ENCODE measurements around the gene MICU1. TPM values are rescaled to one million over a fixed set of nuclear protein-coding genes. Genes with fewer than 3 reads are reported as not detected.

MICU1 gene
- total RNA-seq, 4 donors from 2014 or later: 25.1 to 41.1 (median 34.9) TPM

DNA sequence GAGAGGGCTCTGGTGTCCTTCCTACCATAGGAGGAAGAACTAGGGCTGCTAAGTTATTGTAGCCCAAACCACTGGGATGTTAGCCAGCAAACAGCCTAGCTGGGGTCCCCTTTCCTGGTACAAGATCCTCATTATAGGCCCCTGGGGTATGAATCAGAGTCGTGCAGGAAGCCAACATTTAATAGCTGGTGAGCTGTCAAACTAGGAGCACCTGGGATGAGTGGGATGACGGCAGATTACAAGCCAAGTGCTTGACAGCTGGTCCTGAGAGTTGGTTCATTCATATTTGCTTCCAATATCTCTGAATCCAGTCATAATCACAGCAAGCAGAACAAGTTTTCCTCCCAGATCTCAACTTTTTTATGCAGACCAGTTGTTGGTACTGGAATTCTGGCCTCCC is 246.1 kb downstream of the MICU1 start:
- in situ Hi-C loops (cut with MboI; ENCODE audit: low pct_ligation_motif_present in 1 of 4, low pct_unique_long_range_greater_than_20kb in 1 of 4, low sequenced_read_pairs in 3 of 4): no loop called here

DNA sequence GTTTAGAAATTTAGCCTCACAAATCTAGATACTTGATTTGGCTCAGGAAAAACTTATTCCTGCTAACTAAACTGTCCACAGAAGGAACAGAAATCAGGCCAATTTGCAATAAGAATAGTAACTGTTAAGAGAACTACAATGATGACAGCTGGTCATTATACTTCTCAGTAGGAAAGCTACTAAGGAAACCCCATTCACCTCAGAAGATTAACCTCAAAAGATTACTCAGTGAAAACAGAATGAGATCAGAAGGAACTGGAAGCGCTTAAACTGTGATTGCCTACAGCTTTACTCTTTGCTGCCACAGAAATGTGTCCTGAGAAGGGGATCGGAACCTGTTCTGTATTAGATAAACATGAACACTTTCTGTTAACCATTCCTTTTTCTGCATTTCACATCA is 246.8 kb downstream of the MICU1 start:
- H3K4me1 ChIP-seq: no peaks in the 10 kb centered on the region
- no peak overlapping the region for H3K4me3 ChIP-seq
- no peak overlapping the region for H3K27ac ChIP-seq
- no peaks in the 10 kb centered on the region for H3K36me3 ChIP-seq
- WGBS, 2 donors (ENCODE audit: low coverage in 1 of 2): 86 to 88% methylated on average over 2 of the region's 2 CpGs
- no peaks in the 10 kb centered on the region for H3K27me3 ChIP-seq
- in situ Hi-C loops (cut with MboI; ENCODE audit: low pct_ligation_motif_present in 1 of 4, low pct_unique_long_range_greater_than_20kb in 1 of 4, low sequenced_read_pairs in 3 of 4): no loop called here
- intact Hi-C loops (cut with DNase I; ENCODE audit: low total_unique reads): no loop called here
- no peak for DNase-seq
- no peak for TF ChIP-seq POLR2AphosphoS5 (IDR thresholded peaks at IDR 0.05)
- TF ChIP-seq, protein P1, sequence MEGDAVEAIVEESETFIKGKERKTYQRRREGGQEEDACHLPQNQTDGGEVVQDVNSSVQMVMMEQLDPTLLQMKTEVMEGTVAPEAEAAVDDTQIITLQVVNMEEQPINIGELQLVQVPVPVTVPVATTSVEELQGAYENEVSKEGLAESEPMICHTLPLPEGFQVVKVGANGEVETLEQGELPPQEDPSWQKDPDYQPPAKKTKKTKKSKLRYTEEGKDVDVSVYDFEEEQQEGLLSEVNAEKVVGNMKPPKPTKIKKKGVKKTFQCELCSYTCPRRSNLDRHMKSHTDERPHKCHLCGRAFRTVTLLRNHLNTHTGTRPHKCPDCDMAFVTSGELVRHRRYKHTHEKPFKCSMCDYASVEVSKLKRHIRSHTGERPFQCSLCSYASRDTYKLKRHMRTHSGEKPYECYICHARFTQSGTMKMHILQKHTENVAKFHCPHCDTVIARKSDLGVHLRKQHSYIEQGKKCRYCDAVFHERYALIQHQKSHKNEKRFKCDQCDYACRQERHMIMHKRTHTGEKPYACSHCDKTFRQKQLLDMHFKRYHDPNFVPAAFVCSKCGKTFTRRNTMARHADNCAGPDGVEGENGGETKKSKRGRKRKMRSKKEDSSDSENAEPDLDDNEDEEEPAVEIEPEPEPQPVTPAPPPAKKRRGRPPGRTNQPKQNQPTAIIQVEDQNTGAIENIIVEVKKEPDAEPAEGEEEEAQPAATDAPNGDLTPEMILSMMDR (IDR thresholded peaks at IDR 0.05): no peak
- TF ChIP-seq POLR2A (IDR thresholded peaks at IDR 0.05): no peak
- no peak for TF ChIP-seq EP300 (IDR thresholded peaks at IDR 0.05; ENCODE audit: low read depth)
- no peaks in the 10 kb centered on the region for H3K9me3 ChIP-seq

More for the DNA sequence above, 246.1 kb downstream of the MICU1 start:
- DNase-seq: no peak
- WGBS, 2 donors (ENCODE audit: low coverage in 1 of 2): 77% methylated on average over 2 of the region's 2 CpGs; no CpG with 5 or more reads in 1 of the 2 donors
- no peak overlapping the region for H3K4me3 ChIP-seq
- intact Hi-C loops (cut with DNase I; ENCODE audit: low total_unique reads): no loop called here
- H3K4me1 ChIP-seq: no peaks in the 10 kb centered on the region
- no peaks in the 10 kb centered on the region for H3K9me3 ChIP-seq
- H3K27ac ChIP-seq: no peak overlapping the region
- H3K27me3 ChIP-seq: no peaks in the 10 kb centered on the region
- TF ChIP-seq POLR2AphosphoS5 (IDR thresholded peaks at IDR 0.05): no peak
- TF ChIP-seq EP300 (IDR thresholded peaks at IDR 0.05; ENCODE audit: low read depth): no peak
- TF ChIP-seq POLR2A (IDR thresholded peaks at IDR 0.05): no peak
- TF ChIP-seq, protein P1 (IDR thresholded peaks at IDR 0.05): no peak
- no peaks in the 10 kb centered on the region for H3K36me3 ChIP-seq

DNA sequence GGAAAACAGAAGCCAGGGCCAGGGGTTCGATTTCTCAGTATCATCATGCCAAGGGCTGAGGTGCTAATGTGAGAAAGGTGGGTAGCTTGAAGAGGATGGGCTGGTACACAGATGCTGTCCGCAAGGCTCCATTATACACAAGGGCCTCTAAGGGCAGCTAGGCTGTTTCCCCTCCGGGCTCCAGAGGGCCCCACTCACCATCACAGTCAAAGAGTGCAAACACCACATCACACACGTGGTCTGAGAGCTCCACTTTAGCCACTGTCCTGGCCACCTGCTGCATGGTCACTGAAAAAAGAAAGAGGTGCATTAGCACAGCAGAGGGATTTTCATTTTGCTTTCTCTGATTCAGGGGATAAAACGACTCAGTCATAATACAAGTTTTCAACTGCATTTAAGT is 250.3 kb downstream of the MICU1 start:
- Histone ChIP-seq H3K36me3 (no peaks in the 10 kb centered on the region), H3K27ac (no peak overlapping the region), H3K4me3 (no peak overlapping the region), H3K4me1 (no peaks in the 10 kb centered on the region), H3K9me3 (no peaks in the 10 kb centered on the region), H3K27me3 (no peaks in the 10 kb centered on the region)
- 20 to 69% methylated on average over 1 to 5 of the region's 5 CpGs for WGBS, 2 donors (ENCODE audit: low coverage in 1 of 2)
- no peak for TF ChIP-seq POLR2AphosphoS5 (IDR thresholded peaks at IDR 0.05)
- no peak for TF ChIP-seq EP300 (IDR thresholded peaks at IDR 0.05; ENCODE audit: low read depth)
- intact Hi-C loops (cut with DNase I; ENCODE audit: low total_unique reads) (no loop called here), in situ Hi-C loops (cut with MboI; ENCODE audit: low pct_ligation_motif_present in 1 of 4, low pct_unique_long_range_greater_than_20kb in 1 of 4, low sequenced_read_pairs in 3 of 4) (no loop called here)
- no peak for DNase-seq

DNA sequence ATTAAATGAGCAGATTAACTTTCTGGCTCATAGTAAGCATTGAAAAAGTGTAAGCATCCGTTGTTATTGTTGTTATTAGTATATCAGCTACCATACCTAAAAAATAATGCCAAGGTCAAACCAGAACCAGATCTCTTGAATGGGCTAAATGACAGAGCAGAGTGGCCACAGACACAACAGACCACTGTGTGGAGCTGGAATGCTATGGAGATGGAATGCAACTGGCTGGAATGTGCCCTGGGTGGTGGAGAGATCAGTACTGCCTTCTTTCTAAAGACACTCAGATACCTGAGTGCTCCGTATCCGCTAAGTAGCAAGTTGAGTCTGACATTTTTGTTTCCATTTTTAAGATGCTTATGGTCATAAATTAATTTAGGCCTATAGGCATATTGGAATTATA is 250.7 kb downstream of the MICU1 start:
- TF ChIP-seq EP300 (IDR thresholded peaks at IDR 0.05; ENCODE audit: low read depth) (no peak), POLR2A (IDR thresholded peaks at IDR 0.05) (no peak), POLR2AphosphoS5 (IDR thresholded peaks at IDR 0.05) (no peak)
- TF ChIP-seq, protein P1 (IDR thresholded peaks at IDR 0.05): no peak
- WGBS, 2 donors (ENCODE audit: low coverage in 1 of 2): 92 to 100% methylated on average over 1 to 3 of the region's 3 CpGs
- no peaks in the 10 kb centered on the region for H3K27me3 ChIP-seq
- no peak overlapping the region for H3K27ac ChIP-seq
- no peaks in the 10 kb centered on the region for H3K4me1 ChIP-seq
- no peak for DNase-seq
- H3K36me3 ChIP-seq: no peaks in the 10 kb centered on the region
- intact Hi-C loops (cut with DNase I; ENCODE audit: low total_unique reads) (no loop called here), in situ Hi-C loops (cut with MboI; ENCODE audit: low pct_ligation_motif_present in 1 of 4, low pct_unique_long_range_greater_than_20kb in 1 of 4, low sequenced_read_pairs in 3 of 4) (no loop called here)
- H3K9me3 ChIP-seq: no peaks in the 10 kb centered on the region
- H3K4me3 ChIP-seq: no peak overlapping the region

DNA sequence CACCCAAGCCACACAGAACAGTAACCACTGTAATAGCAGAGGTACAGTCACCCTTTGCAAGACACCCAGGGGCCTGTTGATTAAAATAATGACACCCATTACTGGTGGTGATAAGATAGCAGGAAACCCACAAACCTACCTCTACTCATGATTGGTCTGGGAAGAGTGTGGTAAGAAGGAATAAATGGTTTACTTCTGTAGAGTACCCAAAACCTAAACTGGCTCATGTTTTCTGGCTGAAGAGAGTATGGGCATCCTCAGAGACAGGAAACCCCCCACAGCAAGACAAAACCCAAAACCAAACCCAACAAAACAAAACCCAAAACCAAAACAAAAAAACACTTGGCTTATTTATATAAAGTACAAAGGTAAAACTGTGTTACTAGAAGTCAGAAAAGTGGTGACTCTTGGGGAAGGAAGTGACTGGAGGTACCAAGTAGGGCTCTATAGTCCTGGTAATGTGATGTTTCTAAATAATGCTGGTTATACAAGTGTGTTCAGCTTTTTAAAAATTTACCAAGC is 255.6 kb downstream of the MICU1 start:
- H3K27ac ChIP-seq: no peak overlapping the region
- peaks cover 0 to 8% (median 0%) of the 10 kb centered on the region in 4 donors for H3K36me3 ChIP-seq
- in situ Hi-C loops (cut with MboI; ENCODE audit: low pct_ligation_motif_present in 1 of 4, low pct_unique_long_range_greater_than_20kb in 1 of 4, low sequenced_read_pairs in 3 of 4) (loop anchor here in 3 of 4 donors (25.0 kb wide), 2 partner anchors 467 to 792 kb away; partner anchors contain the start of genes ECD (in 1 of the 3) and FAM149B1 (in 1 of the 3)), intact Hi-C loops (cut with DNase I; ENCODE audit: low total_unique reads) (no loop called here)
- TF ChIP-seq, protein P1 (IDR thresholded peaks at IDR 0.05): no peak
- TF ChIP-seq POLR2AphosphoS5 (IDR thresholded peaks at IDR 0.05) (no peak), EP300 (IDR thresholded peaks at IDR 0.05; ENCODE audit: low read depth) (no peak), POLR2A (IDR thresholded peaks at IDR 0.05) (no peak)
- no peak for DNase-seq
- no peaks in the 10 kb centered on the region for H3K9me3 ChIP-seq
- H3K27me3 ChIP-seq: no peaks in the 10 kb centered on the region
- no peak overlapping the region for H3K4me3 ChIP-seq
- no peaks in the 10 kb centered on the region for H3K4me1 ChIP-seq

Data from transverse colon (tissue), 4 donors.